HepG2 (cell line): ENCODE results near the gene CAMTA1. TPM values are rescaled to one million over a fixed set of nuclear protein-coding genes. Genes with fewer than 3 reads are reported as not detected.

ENCODE experiments used
- ATAC-seq: fragments of 200-7000 bp; cut with Tn5 transposase; 3 replicates; pipeline ENCODE4 v1.9.1; 2020; ENCODE audit warnings: mild to moderate bottlenecking, moderate library complexity
- BruUV-seq: library from RNA; stranded (reverse); fragments of 400-500 nt; replicated peaks from 2 replicates; lab custom pipeline; 2021; lab: Mats Ljungman, UMichigan
- CTCF ChIA-PET: fragments of 300-600 bp; formaldehyde crosslinking; extraction: SDS; loops from one replicate; lab custom pipeline; 2021; ENCODE audit warnings: low total read pairs, inconsistent platforms, low intra/inter-chr PET ratio; lab: Yijun Ruan, JAX
- POLR2A ChIA-PET: fragments of 350-600 bp; sonication (Branson Sonifier 250); formaldehyde crosslinking; loops from one replicate; lab custom pipeline; 2020; ENCODE audit warnings: antibody characterized with exemption, inconsistent platforms; lab: Yijun Ruan, JAX
- DNase-seq: peaks from one replicate; pipeline ENCODE4 v3.0.0-alpha.2; 2015; ENCODE audit warnings: low spot score
- FAIRE-seq: peaks from 3 replicates; lab custom pipeline; 2011; peaks lifted over from hg19 to GRCh38; lab: Jason Lieb, UNC
- H2AFZ ChIP-seq: one replicate; pipeline ENCODE4 v1.6.1; 2011; ENCODE audit warnings: low read length, inconsistent platforms
- H3K27ac ChIP-seq: fragments of 300-600 bp; 3 replicates; pipeline ENCODE4 v1.8.0; 2011; ENCODE audit warnings: mixed run types, mild to moderate bottlenecking, mixed read lengths, low read length, inconsistent platforms; ENCODE audit not compliant: insufficient read depth; ENCODE audit errors: extremely low read length
- H3K27me3 ChIP-seq, 2 experiments: fragments of 200-600 bp in 1 of 2; 2 replicates in 1 of 2; 3 replicates in 1 of 2; pipeline versions ENCODE4 v1.6.0 to v1.8.0; 2011; ENCODE audit warnings: low read length in 2 of 2, mild to moderate bottlenecking in 2 of 2, moderate library complexity in 2 of 2, inconsistent platforms in 1 of 2; ENCODE audit not compliant: insufficient read depth in 2 of 2, control insufficient read depth in 1 of 2
- H3K36me3 ChIP-seq, 2 experiments: fragments of 200-600 bp in 1 of 2; replicated peaks in 1 of 2; 2 replicates in 1 of 2; 3 replicates in 1 of 2; pipeline versions ENCODE4 v1.5.1 to v1.8.0; 2011; ENCODE audit warnings: low read length in 2 of 2, inconsistent platforms in 1 of 2; ENCODE audit not compliant: insufficient read depth in 2 of 2, control insufficient read depth in 1 of 2
- H3K4me1 ChIP-seq: 2 replicates; pipeline ENCODE4 v1.5.1; 2012; ENCODE audit warnings: low read length, inconsistent platforms; ENCODE audit not compliant: insufficient read depth
- H3K4me2 ChIP-seq: 2 replicates; pipeline ENCODE4 v1.6.0; 2011; ENCODE audit warnings: low read depth, low read length, inconsistent platforms
- H3K4me3 ChIP-seq, 3 experiments: fragments of 200-600 bp in 1 of 3; sonication (generic), shearing (Covaris generic) in 1 of 3; replicated peaks in 1 of 3; 2 replicates each; pipeline ENCODE4 v1.5.1; 2011 to 2016; ENCODE audit warnings: low read length in 3 of 3, inconsistent platforms in 2 of 3, low read depth in 2 of 3, mild to moderate bottlenecking in 2 of 3, control low read depth in 1 of 3, mixed read lengths in 1 of 3; ENCODE audit not compliant: insufficient read depth in 1 of 3
- H3K79me2 ChIP-seq: one replicate; pipeline ENCODE4 v1.6.1; 2011; ENCODE audit warnings: low read length, inconsistent platforms; ENCODE audit not compliant: insufficient read depth
- H3K9ac ChIP-seq: 2 replicates; pipeline ENCODE4 v1.6.0; 2011; ENCODE audit warnings: mild to moderate bottlenecking, low read depth, low read length, inconsistent platforms; ENCODE audit not compliant: insufficient read depth
- H3K9me3 ChIP-seq: 2 replicates; pipeline ENCODE4 v1.5.1; 2012; ENCODE audit warnings: mild to moderate bottlenecking, low read length
- H4K20me1 ChIP-seq: 2 replicates; pipeline ENCODE4 v1.6.0; 2011; ENCODE audit warnings: inconsistent platforms, mild to moderate bottlenecking, low read length, moderate library complexity; ENCODE audit not compliant: insufficient read depth
- EZH2 ChIP-seq: conservative IDR thresholded peaks from 2 replicates; pipeline ENCODE4 v1.6.1; 2012; ENCODE audit warnings: mild to moderate bottlenecking, low read depth, low read length, moderate library complexity
- POLR2G ChIP-seq: fragments of 200-400 bp; formaldehyde crosslinking; IDR thresholded peaks from 2 replicates; pipeline ENCODE4 v1.6.1; 2018; ENCODE audit warnings: mild to moderate bottlenecking, low read depth, low read length, moderate library complexity
- ZNF350 ChIP-seq: sonication (generic); formaldehyde crosslinking; IDR thresholded peaks from 2 replicates; pipeline ENCODE4 v1.4.0; 2020; ENCODE audit warnings: mild to moderate bottlenecking, low read depth, missing genetic modification reagents, borderline replicate concordance
- ZNF577 ChIP-seq: sonication (generic); formaldehyde crosslinking; IDR thresholded peaks from 2 replicates; pipeline ENCODE4 v1.4.0; 2020; ENCODE audit warnings: mild to moderate bottlenecking, low read depth, missing genetic modification reagents, borderline replicate concordance
- WGBS: methylation state at CpG from one replicate; pipeline ENCODE4 v1.1.6; 2017; ENCODE audit warnings: low lambda C conversion rate; 5-methylcytosine and 5-hydroxymethylcytosine counted together
- in situ Hi-C: cut with HindIII; loops from 2 replicates; pipeline ENCODE4 v1.10.0; 2017; ENCODE audit warnings: low pct_unique_long_range_greater_than_20kb; ENCODE audit not compliant: extremely low pct_ligation_motif_present
- intact Hi-C: fragments of 100-400 bp; cut with micrococcal nuclease; formaldehyde crosslinking; loops from one replicate; pipeline ENCODE4 v1.10.0; 2022; ENCODE audit not compliant: unreplicated experiment
- polyA plus RNA-seq, 8 experiments: library from polyadenylated mRNA; depleted of rRNA in 3 of 8; stranded (reverse) in 7 of 8; unstranded in 1 of 8; fragments of >200 nt; fragmentation: Illumina TruSeq in 4 of 8; extraction: Trizol in 4 of 8; gene quantifications; 2 replicates each; pipeline versions ENCODE4 v1.2.1 to v1.2.3, GENCODE V29; 2011 to 2016; ENCODE audit warnings: low read depth in 4 of 8, missing spikeins in 1 of 8, mixed read lengths in 1 of 8; ENCODE audit not compliant: insufficient read depth in 1 of 8
- total RNA-seq, 5 experiments: library from RNA; depleted of rRNA; stranded (reverse); fragments of >200 nt; fragmentation: Illumina TruSeq; extraction: Trizol; gene quantifications; 2 replicates each; pipeline ENCODE4 v1.2.3, GENCODE V29; 2016; ENCODE audit warnings: low read depth in 1 of 5
- TF ChIP-seq, protein P1 (sequence below): sonication (generic); formaldehyde crosslinking; IDR thresholded peaks from 2 replicates; pipeline ENCODE4 v1.8.0; 2022; ENCODE audit warnings: low read depth, missing genetic modification reagents
- TF ChIP-seq, protein P2 (sequence below): sonication (generic); formaldehyde crosslinking; IDR thresholded peaks from 2 replicates; pipeline ENCODE4 v1.5.0; 2020; ENCODE audit warnings: mild to moderate bottlenecking, missing genetic modification reagents, borderline replicate concordance
- TF ChIP-seq, protein P3 (sequence below): sonication (generic); formaldehyde crosslinking; IDR thresholded peaks from 2 replicates; pipeline ENCODE4 v1.5.0; 2020; ENCODE audit warnings: mild to moderate bottlenecking, missing genetic modification reagents

CAMTA1 gene
- total and polyA plus RNA-seq, 2 of the 13 experiments (the other 11 are each of a cell fraction or from before 2014, with no cell fraction given) = 25.0 to 36.4 TPM

DNA sequence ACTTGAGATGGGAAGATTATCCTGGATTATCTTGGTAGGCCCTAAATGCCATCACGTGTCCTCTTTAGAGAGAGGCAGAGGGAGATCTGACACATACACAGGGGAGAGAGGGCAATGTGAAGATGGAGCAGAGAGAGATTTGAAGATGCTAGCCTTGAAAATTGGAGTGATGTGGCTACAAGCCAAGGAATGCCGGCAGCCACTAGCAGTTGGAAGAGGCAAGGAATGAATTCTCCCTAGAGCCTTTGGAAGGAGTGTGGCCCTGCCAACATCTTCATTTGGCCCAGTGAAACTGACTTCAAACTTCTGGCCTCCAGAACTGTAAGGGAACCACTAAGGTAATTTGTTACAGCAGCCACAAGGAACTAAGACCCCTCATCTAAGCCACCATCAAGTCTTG lies 8.9 kb upstream of the CAMTA1 start:
- CTCF ChIA-PET = no interaction called here
- TF ChIP-seq, protein P1, sequence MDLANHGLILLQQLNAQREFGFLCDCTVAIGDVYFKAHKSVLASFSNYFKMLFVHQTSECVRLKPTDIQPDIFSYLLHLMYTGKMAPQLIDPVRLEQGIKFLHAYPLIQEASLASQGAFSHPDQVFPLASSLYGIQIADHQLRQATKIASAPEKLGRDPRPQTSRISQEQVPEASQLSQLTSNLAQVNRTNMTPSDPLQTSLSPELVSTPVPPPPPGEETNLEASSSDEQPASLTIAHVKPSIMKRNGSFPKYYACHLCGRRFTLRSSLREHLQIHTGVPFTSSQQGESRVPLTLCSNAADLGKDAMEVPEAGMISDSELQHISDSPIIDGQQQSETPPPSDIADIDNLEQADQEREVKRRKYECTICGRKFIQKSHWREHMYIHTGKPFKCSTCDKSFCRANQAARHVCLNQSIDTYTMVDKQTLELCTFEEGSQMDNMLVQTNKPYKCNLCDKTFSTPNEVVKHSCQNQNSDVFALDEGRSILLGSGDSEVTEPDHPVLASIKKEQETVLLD (CRISPR knock-in tag) = no peak
- TF ChIP-seq, all 625 proteins: peak for 0
- peaks cover 7% of the 10 kb centered on the region for H3K4me1 ChIP-seq
- in situ Hi-C loops (no loop called here), intact Hi-C loops (no loop called here)
- no peaks in the 10 kb centered on the region for H3K36me3 ChIP-seq
- peaks cover 0 to 8% of the 10 kb centered on the region in 2 experiments; a peak in 2 of 5 replicates for H3K27me3 ChIP-seq
- no peaks in the 10 kb centered on the region for H3K79me2 ChIP-seq
- no peak overlapping the region for H3K27ac ChIP-seq
- 39% methylated on average over 2 of the region's 2 CpGs for WGBS
- POLR2A ChIA-PET = interaction anchor here (0.6 kb wide), 1 partner anchor 81 kb away, joined by 4 read pairs; no protein-coding TSS in a partner anchor
- FAIRE-seq (no peak), DNase-seq (no peak), ATAC-seq (no peak)
- peaks cover 10% of the 10 kb centered on the region; the same call in 1 of the 2 replicates for H3K9me3 ChIP-seq
- BruUV-seq = no TSS peak
- no peak overlapping the region for H3K4me2 ChIP-seq
- H2AFZ ChIP-seq = no peak overlapping the region
- no peaks in the 10 kb centered on the region for H4K20me1 ChIP-seq
- no peak overlapping the region for H3K4me3 ChIP-seq
- H3K9ac ChIP-seq = no peak overlapping the region

DNA sequence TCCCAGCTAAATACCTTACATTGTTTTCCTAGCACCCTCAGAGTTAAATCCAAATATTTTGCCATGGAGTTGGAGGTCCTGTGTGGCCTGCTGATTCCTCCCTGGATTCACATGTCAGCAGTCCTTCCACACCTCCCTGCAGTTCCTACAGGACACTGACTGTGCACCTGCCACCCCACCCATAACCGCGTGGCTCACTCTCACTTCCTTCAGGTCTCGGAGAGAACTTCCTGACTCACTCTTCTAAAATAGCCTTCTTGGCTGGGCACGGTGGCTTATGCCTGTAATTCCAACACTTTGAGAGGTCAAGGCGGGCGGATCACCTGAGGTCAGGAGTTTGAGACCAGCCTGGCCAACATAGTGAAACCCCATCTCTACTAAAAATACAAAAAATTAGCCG lies 8.4 kb upstream of the CAMTA1 start:
- no peak overlapping the region for H3K4me2 ChIP-seq
- DNase-seq (no peak), FAIRE-seq (no peak), ATAC-seq (no peak)
- 66% methylated on average over 7 of the region's 7 CpGs for WGBS
- H3K4me3 ChIP-seq = no peak overlapping the region
- no peak overlapping the region for H2AFZ ChIP-seq
- no peaks in the 10 kb centered on the region for H3K79me2 ChIP-seq
- peaks cover 2% of the 10 kb centered on the region for H3K4me1 ChIP-seq
- no peak overlapping the region for H3K27ac ChIP-seq
- in situ Hi-C loops (no loop called here), intact Hi-C loops (no loop called here)
- CTCF ChIA-PET = no interaction called here
- peaks cover 10% of the 10 kb centered on the region; the same call in 1 of the 2 replicates for H3K9me3 ChIP-seq
- no peaks in the 10 kb centered on the region for H3K36me3 ChIP-seq
- H4K20me1 ChIP-seq = no peaks in the 10 kb centered on the region
- H3K9ac ChIP-seq = no peak overlapping the region
- peaks cover 0 to 3% of the 10 kb centered on the region in 2 experiments; a peak in 2 of 5 replicates for H3K27me3 ChIP-seq
- POLR2A ChIA-PET = interaction anchor here (0.6 kb wide), 1 partner anchor 82 kb away, joined by 4 read pairs; no protein-coding TSS in a partner anchor
- no TSS peak for BruUV-seq
- TF ChIP-seq, protein P2, sequence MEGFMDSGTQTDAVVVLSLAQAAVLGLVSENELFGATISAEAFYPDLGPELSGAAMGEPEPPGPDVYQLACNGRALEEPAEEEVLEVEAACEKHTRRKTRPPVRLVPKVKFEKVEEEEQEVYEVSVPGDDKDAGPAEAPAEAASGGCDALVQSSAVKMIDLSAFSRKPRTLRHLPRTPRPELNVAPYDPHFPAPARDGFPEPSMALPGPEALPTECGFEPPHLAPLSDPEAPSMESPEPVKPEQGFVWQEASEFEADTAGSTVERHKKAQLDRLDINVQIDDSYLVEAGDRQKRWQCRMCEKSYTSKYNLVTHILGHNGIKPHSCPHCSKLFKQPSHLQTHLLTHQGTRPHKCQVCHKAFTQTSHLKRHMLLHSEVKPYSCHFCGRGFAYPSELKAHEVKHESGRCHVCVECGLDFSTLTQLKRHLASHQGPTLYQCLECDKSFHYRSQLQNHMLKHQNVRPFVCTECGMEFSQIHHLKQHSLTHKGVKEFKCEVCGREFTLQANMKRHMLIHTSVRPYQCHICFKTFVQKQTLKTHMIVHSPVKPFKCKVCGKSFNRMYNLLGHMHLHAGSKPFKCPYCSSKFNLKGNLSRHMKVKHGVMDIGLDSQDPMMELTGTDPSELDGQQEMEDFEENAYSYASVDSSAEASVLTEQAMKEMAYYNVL (CRISPR knock-in tag) = no peak
- TF ChIP-seq, protein P3, sequence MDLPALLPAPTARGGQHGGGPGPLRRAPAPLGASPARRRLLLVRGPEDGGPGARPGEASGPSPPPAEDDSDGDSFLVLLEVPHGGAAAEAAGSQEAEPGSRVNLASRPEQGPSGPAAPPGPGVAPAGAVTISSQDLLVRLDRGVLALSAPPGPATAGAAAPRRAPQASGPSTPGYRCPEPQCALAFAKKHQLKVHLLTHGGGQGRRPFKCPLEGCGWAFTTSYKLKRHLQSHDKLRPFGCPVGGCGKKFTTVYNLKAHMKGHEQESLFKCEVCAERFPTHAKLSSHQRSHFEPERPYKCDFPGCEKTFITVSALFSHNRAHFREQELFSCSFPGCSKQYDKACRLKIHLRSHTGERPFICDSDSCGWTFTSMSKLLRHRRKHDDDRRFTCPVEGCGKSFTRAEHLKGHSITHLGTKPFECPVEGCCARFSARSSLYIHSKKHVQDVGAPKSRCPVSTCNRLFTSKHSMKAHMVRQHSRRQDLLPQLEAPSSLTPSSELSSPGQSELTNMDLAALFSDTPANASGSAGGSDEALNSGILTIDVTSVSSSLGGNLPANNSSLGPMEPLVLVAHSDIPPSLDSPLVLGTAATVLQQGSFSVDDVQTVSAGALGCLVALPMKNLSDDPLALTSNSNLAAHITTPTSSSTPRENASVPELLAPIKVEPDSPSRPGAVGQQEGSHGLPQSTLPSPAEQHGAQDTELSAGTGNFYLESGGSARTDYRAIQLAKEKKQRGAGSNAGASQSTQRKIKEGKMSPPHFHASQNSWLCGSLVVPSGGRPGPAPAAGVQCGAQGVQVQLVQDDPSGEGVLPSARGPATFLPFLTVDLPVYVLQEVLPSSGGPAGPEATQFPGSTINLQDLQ = no peak
- no peak for TF ChIP-seq POLR2G
- TF ChIP-seq ZNF577 (CRISPR knock-in tag) = no peak
- TF ChIP-seq ZNF350 (CRISPR knock-in tag) = no peak
- TF ChIP-seq EZH2 = no peak
